DND-41 (cell line): Measurements from ENCODE around the gene EPB41L3.

Source experiments
- EZH2 ChIP-seq: IDR thresholded peaks from 3 replicates; pipeline ENCODE4 v1.6.1; 2012; ENCODE audit warnings: borderline replicate concordance, low read depth, mild to moderate bottlenecking, moderate library complexity, low read length, inconsistent platforms; ENCODE audit not compliant: severe bottlenecking
- TF ChIP-seq, protein P1 (sequence below): IDR thresholded peaks from 2 replicates; pipeline ENCODE4 v1.5.1; 2012; ENCODE audit warnings: borderline replicate concordance, low read length, moderate library complexity, mild to moderate bottlenecking; ENCODE audit not compliant: poor library complexity, severe bottlenecking; ENCODE audit errors: extremely low read depth

- TF ChIP-seq, protein P1, sequence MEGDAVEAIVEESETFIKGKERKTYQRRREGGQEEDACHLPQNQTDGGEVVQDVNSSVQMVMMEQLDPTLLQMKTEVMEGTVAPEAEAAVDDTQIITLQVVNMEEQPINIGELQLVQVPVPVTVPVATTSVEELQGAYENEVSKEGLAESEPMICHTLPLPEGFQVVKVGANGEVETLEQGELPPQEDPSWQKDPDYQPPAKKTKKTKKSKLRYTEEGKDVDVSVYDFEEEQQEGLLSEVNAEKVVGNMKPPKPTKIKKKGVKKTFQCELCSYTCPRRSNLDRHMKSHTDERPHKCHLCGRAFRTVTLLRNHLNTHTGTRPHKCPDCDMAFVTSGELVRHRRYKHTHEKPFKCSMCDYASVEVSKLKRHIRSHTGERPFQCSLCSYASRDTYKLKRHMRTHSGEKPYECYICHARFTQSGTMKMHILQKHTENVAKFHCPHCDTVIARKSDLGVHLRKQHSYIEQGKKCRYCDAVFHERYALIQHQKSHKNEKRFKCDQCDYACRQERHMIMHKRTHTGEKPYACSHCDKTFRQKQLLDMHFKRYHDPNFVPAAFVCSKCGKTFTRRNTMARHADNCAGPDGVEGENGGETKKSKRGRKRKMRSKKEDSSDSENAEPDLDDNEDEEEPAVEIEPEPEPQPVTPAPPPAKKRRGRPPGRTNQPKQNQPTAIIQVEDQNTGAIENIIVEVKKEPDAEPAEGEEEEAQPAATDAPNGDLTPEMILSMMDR: no peak
- no peak for TF ChIP-seq EZH2
Observed at GRCh38 chr18:5582076-5582475, 38.3 kb upstream of the EPB41L3 start.
